Fibroblast of pulmonary artery (primary cell): ENCODE results near the gene TBC1D1.

ENCODE experiments used
- DNase-seq: peaks from one replicate; pipeline ENCODE4 v3.0.0-alpha.2; 2010; ENCODE audit warnings: low read depth
- H3K4me3 ChIP-seq: replicated peaks from 2 replicates; pipeline ENCODE4 v1.5.1; 2011; ENCODE audit warnings: low read depth, mild to moderate bottlenecking, control low read depth, low read length, moderate library complexity
- CTCF ChIP-seq: IDR thresholded peaks from 2 replicates; pipeline ENCODE4 v1.5.1; 2011; ENCODE audit warnings: mild to moderate bottlenecking, control low read depth, low read length, inconsistent platforms; ENCODE audit errors: missing control alignments

TBC1D1 gene

DNA sequence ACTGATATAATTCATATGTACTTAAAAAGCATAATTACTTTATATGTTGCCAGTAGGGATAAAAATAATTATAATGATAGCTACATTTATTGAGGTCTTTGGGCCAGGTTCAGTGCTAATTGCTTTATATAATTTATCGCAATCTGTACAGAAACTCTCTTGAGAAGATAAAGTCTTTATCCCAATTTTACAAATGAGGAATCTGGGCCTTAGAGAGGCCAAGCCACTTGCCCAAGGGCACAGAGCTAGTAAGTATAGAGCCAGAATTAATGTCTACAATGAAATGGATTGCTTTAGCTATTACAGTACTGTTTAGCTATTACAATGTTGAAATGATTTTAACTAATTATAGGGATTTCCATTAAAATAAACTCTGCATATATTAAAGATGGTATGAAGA is 30.6 kb upstream of the TBC1D1 start:
- no peak for DNase-seq
- no peak overlapping the region for H3K4me3 ChIP-seq
- no peak for TF ChIP-seq CTCF

DNA sequence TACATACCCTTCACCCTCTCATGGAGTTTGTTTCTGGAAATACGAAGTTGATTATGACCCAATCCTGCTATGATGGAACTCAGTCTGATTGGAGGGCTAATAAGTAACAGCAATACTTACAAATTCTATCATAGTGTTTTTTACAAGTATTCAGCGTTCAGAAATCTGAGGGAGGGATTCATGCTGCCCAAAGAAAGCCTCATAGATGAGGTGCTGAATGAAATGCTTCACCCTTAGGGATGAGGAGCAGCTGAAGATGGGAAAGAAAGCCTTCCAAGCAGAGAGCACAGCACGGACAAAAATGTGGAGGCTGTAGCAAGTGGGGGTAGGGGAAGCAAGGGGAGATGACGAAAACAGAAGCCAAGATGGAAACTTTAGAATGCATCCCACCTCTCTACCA is 27.9 kb upstream of the TBC1D1 start:
- no peak for TF ChIP-seq CTCF
- DNase-seq: no peak
- no peak overlapping the region for H3K4me3 ChIP-seq

- no peak overlapping the region for H3K4me3 ChIP-seq
- DNase-seq: no peak
- TF ChIP-seq CTCF: no peak
Observed at GRCh38 chr4:37864786-37865185, 26.1 kb upstream of the TBC1D1 start.

DNA sequence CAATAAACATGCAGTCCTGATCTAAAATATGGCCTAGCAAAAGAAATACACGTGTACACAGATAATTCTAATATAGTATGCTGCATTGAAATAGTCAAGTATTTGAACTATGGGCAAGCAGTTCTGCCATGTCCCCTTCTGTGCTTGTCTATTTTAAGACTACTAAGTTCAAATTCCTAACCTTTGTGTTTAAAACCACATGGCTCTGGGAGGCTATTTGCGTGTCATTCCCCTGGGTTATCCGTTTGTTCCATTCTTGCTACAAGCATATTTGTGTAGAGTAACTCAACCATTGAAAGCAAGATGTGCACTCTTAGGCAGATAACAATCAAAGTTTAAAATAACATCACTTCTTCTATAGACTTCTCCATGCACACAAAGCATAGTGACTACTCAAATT is 25.4 kb upstream of the TBC1D1 start:
- no peak for TF ChIP-seq CTCF
- H3K4me3 ChIP-seq: no peak overlapping the region
- DNase-seq: peak; percentile 31

GRCh38 chr4:37867102-37867501 is 23.8 kb upstream of the TBC1D1 start:
- no peak for TF ChIP-seq CTCF
- no peak overlapping the region for H3K4me3 ChIP-seq
- no peak for DNase-seq

GRCh38 chr4:37868238-37868637 is 22.6 kb upstream of the TBC1D1 start:
- DNase-seq: no peak
- no peak overlapping the region for H3K4me3 ChIP-seq
- no peak for TF ChIP-seq CTCF

DNA sequence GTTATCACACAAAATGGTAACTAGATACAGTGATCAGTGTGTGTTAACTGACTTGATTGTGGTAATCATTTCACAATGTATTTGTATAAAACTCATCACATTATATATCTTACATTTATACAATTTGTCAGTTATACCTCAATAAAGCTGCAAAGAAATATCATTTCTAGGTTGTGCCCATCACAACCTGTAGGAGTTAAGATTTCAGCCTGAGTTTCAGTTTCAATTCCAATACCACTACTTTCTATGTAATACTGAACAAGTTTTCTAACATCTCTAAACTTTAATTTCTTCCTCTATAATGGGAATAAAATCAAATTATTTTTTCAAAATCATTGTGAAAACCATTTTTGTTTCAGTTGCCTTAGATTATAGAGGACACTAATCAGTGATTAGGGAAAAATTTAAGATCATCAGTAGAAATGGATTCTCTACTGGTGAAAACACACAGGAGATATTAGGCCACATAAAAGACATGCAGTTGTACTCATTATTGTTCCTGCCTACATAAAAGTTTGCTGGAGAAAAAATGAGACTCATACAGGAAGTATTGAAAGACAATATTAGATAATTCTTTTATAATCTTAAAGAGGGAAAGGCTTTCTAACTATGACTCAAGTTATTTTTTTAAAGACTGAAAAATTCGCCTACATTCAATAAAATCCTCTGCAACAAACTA is 18.4 kb upstream of the TBC1D1 start:
- no peak overlapping the region for H3K4me3 ChIP-seq
- DNase-seq: no peak
- TF ChIP-seq CTCF: no peak
